SK-N-SH (cell line): ENCODE data around the gene CACNA1D.

Source experiments
- EZH2phosphoT487 ChIP-seq: fragments of 200-600 bp; sonication (generic); IDR thresholded peaks from 2 replicates; pipeline ENCODE4 v1.6.1; 2017; ENCODE audit warnings: low read depth, mixed run types, mild to moderate bottlenecking, antibody characterized with exemption, moderate library complexity, borderline replicate concordance
- FOSL2 ChIP-seq: IDR thresholded peaks from 2 replicates; pipeline ENCODE4 v1.4.0; 2012; ENCODE audit warnings: low read depth, mild to moderate bottlenecking, moderate library complexity, borderline replicate concordance
- JUND ChIP-seq: IDR thresholded peaks from 2 replicates; pipeline ENCODE4 v1.4.0; 2012
- MXI1 ChIP-seq: IDR thresholded peaks from 2 replicates; pipeline ENCODE4 v1.6.1; 2012; ENCODE audit warnings: mild to moderate bottlenecking, low read depth, low read length, improper control_type of control experiment
- RCOR1 ChIP-seq: fragments of 150-350 bp; IDR thresholded peaks from 2 replicates; pipeline ENCODE4 v1.6.1; 2017; ENCODE audit warnings: antibody characterized with exemption, low read length
- RFX5 ChIP-seq: IDR thresholded peaks from 2 replicates; pipeline ENCODE4 v1.6.1; 2012; ENCODE audit warnings: mild to moderate bottlenecking, improper control_type of control experiment, low read length
- SIN3A ChIP-seq: IDR thresholded peaks from 2 replicates; pipeline ENCODE4 v1.6.1; 2012; ENCODE audit warnings: low read depth, mild to moderate bottlenecking, low read length, moderate library complexity, borderline replicate concordance
- SMC3 ChIP-seq: IDR thresholded peaks from 2 replicates; pipeline ENCODE4 v1.6.1; 2012; ENCODE audit warnings: low read depth, low read length, improper control_type of control experiment
- TF ChIP-seq, protein P1 (sequence below): fragments of 200-600 bp; sonication (generic); IDR thresholded peaks from 2 replicates; pipeline ENCODE4 v1.6.1; 2017; ENCODE audit warnings: antibody characterized with exemption, mild to moderate bottlenecking, moderate library complexity
- TF ChIP-seq, protein P2 (sequence below): IDR thresholded peaks from 2 replicates; pipeline ENCODE4 v1.4.0; 2012; ENCODE audit warnings: low read depth

DNA sequence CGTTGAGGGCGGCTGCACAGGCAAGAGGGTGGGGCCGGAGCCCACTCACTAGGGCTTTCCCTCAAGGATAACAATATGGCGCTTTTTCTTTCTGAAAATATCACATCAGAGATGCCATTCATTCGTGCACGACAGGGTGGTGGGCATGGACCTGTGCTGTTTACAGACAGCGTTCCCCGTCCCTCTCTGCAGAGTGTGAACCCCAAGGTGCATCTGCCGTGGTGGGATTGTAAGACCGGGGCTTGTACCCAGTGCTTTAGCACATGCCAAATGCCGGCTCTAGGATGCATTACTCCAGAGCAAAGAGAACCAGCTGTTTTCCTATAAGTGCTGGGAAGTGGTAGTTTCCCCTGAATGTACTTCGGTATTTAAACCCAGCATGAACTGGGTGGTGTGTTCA is 314.9 kb downstream of the CACNA1D start:
- TF ChIP-seq, protein P1, sequence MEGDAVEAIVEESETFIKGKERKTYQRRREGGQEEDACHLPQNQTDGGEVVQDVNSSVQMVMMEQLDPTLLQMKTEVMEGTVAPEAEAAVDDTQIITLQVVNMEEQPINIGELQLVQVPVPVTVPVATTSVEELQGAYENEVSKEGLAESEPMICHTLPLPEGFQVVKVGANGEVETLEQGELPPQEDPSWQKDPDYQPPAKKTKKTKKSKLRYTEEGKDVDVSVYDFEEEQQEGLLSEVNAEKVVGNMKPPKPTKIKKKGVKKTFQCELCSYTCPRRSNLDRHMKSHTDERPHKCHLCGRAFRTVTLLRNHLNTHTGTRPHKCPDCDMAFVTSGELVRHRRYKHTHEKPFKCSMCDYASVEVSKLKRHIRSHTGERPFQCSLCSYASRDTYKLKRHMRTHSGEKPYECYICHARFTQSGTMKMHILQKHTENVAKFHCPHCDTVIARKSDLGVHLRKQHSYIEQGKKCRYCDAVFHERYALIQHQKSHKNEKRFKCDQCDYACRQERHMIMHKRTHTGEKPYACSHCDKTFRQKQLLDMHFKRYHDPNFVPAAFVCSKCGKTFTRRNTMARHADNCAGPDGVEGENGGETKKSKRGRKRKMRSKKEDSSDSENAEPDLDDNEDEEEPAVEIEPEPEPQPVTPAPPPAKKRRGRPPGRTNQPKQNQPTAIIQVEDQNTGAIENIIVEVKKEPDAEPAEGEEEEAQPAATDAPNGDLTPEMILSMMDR: no peak
- TF ChIP-seq MXI1: no peak
- no peak for TF ChIP-seq RFX5
- TF ChIP-seq EZH2phosphoT487: no peak
- no peak for TF ChIP-seq FOSL2
- TF ChIP-seq JUND: no peak
- TF ChIP-seq, protein P2, sequence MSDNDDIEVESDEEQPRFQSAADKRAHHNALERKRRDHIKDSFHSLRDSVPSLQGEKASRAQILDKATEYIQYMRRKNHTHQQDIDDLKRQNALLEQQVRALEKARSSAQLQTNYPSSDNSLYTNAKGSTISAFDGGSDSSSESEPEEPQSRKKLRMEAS: no peak
- no peak for TF ChIP-seq RCOR1
- TF ChIP-seq SMC3: no peak
- TF ChIP-seq SIN3A: no peak
